BJ (cell line): ENCODE results near the gene TMEM240. TPM values are rescaled to one million over a fixed set of nuclear protein-coding genes. Genes with fewer than 3 reads are reported as not detected.

ENCODE experiments used
- CTCF ChIA-PET: fragments of 350-600 bp; formaldehyde crosslinking; extraction: SDS; loops from one replicate; lab custom pipeline; 2021; ENCODE audit warnings: antibody characterized with exemption, inconsistent platforms; lab: Yijun Ruan, JAX
- POLR2A ChIA-PET: fragments of 300-600 bp; sonication (Branson Sonifier 250); formaldehyde crosslinking; extraction: SDS; loops from one replicate; lab custom pipeline; 2021; ENCODE audit warnings: antibody characterized with exemption; lab: Charles Lee
- DNase-seq: peaks from one replicate; pipeline ENCODE4 v3.0.0-alpha.2; 2011; ENCODE audit warnings: low read depth
- H3K27me3 ChIP-seq: 2 replicates; pipeline ENCODE4 v1.6.0; 2011; ENCODE audit warnings: low read length; ENCODE audit not compliant: control insufficient read depth, insufficient read depth
- H3K36me3 ChIP-seq: 2 replicates; pipeline ENCODE4 v1.5.1; 2011; ENCODE audit warnings: low read length; ENCODE audit not compliant: control insufficient read depth, insufficient read depth
- H3K4me3 ChIP-seq: 2 replicates; pipeline ENCODE4 v1.5.1; 2011; ENCODE audit warnings: low read depth, mild to moderate bottlenecking, control low read depth, low read length
- CTCF ChIP-seq: IDR thresholded peaks from 2 replicates; pipeline ENCODE4 v1.5.1; 2011; ENCODE audit warnings: low read depth, mild to moderate bottlenecking, control low read depth, inconsistent platforms, low read length, moderate library complexity; ENCODE audit not compliant: insufficient read depth
- polyA plus RNA-seq: library from polyadenylated mRNA; depleted of rRNA; stranded (reverse); fragments of >200 nt; gene quantifications from 2 replicates; pipeline ENCODE4 v1.2.3, GENCODE V29; 2011

Gene TMEM240
- polyA plus RNA-seq, 1 experiment: 8.7 TPM

- TF ChIP-seq CTCF: no peak
- Histone ChIP-seq H3K27me3 (no peaks in the 10 kb centered on the region), H3K36me3 (peaks cover 25% of the 10 kb centered on the region), H3K4me3 (no peak overlapping the region)
- ChIA-PET POLR2A (no interaction called here), CTCF (no interaction called here)
- DNase-seq: no peak
Measured at GRCh38 chr1:1541956-1542765, 1.7 kb upstream of the TMEM240 start.

GRCh38 chr1:1540818-1541628 lies 599 bp upstream of the TMEM240 start:
- ChIA-PET CTCF (no interaction called here), POLR2A (no interaction called here)
- Histone ChIP-seq H3K36me3 (peaks cover 25% of the 10 kb centered on the region), H3K4me3 (peak overlapping the region; percentile 66), H3K27me3 (no peaks in the 10 kb centered on the region)
- no peak for DNase-seq
- TF ChIP-seq CTCF: no peak

GRCh38 chr1:1539310-1540089 lies 924 bp downstream of the TMEM240 start:
- Histone ChIP-seq H3K36me3 (peaks cover 25% of the 10 kb centered on the region), H3K4me3 (peak overlapping the region; percentile 66), H3K27me3 (no peaks in the 10 kb centered on the region)
- TF ChIP-seq CTCF: no peak
- POLR2A ChIA-PET: interaction anchor here (0.6 kb wide), 1 partner anchor 752 kb away, joined by 6 read pairs; no protein-coding TSS in a partner anchor
- CTCF ChIA-PET: no interaction called here
- DNase-seq: no peak

- ChIA-PET CTCF (no interaction called here), POLR2A (interaction anchor here (0.6 kb wide), 1 partner anchor 753 kb away, joined by 6 read pairs; no protein-coding TSS in a partner anchor)
- TF ChIP-seq CTCF: no peak
- DNase-seq: no peak
- Histone ChIP-seq H3K27me3 (no peaks in the 10 kb centered on the region), H3K36me3 (peaks cover 25% of the 10 kb centered on the region), H3K4me3 (peak overlapping the region; percentile 66)
Measured at GRCh38 chr1:1538989-1539309, 1.5 kb downstream of the TMEM240 start.
